ENCODE measurements around the gene UNK. TPM values are rescaled to one million over a fixed set of nuclear protein-coding genes. Genes with fewer than 3 reads are reported as not detected.

Gene UNK
- total RNA-seq, 4 donors from 2014 or later, result 19.4 to 38.9 (median 24.3) TPM

DNA sequence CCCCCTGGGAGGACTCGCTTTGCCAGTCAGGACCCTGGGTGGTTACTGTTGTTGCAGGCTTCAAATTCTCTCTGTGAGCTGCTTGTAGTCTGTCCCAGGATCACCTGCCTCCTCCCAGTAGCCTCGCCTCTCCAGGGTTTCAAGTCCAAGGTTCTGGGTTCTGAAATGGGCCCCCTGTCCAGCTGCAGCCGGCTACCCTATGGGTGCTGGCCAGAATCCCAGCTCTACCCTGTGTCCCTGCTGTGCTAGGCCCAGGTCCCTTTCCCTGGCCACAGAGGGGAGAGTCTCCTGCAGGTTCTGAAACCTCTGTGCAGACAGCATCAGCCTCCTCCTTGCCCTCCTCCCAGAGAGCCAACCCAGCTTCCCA lies 38.2 kb downstream of the UNK start:
- TF ChIP-seq, protein P1, sequence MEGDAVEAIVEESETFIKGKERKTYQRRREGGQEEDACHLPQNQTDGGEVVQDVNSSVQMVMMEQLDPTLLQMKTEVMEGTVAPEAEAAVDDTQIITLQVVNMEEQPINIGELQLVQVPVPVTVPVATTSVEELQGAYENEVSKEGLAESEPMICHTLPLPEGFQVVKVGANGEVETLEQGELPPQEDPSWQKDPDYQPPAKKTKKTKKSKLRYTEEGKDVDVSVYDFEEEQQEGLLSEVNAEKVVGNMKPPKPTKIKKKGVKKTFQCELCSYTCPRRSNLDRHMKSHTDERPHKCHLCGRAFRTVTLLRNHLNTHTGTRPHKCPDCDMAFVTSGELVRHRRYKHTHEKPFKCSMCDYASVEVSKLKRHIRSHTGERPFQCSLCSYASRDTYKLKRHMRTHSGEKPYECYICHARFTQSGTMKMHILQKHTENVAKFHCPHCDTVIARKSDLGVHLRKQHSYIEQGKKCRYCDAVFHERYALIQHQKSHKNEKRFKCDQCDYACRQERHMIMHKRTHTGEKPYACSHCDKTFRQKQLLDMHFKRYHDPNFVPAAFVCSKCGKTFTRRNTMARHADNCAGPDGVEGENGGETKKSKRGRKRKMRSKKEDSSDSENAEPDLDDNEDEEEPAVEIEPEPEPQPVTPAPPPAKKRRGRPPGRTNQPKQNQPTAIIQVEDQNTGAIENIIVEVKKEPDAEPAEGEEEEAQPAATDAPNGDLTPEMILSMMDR (IDR thresholded peaks at IDR 0.05), result no peak
- DNase-seq (ENCODE audit: low spot score) (no peak), ATAC-seq (ENCODE audit: low FRiP score) (no peak)

DNA sequence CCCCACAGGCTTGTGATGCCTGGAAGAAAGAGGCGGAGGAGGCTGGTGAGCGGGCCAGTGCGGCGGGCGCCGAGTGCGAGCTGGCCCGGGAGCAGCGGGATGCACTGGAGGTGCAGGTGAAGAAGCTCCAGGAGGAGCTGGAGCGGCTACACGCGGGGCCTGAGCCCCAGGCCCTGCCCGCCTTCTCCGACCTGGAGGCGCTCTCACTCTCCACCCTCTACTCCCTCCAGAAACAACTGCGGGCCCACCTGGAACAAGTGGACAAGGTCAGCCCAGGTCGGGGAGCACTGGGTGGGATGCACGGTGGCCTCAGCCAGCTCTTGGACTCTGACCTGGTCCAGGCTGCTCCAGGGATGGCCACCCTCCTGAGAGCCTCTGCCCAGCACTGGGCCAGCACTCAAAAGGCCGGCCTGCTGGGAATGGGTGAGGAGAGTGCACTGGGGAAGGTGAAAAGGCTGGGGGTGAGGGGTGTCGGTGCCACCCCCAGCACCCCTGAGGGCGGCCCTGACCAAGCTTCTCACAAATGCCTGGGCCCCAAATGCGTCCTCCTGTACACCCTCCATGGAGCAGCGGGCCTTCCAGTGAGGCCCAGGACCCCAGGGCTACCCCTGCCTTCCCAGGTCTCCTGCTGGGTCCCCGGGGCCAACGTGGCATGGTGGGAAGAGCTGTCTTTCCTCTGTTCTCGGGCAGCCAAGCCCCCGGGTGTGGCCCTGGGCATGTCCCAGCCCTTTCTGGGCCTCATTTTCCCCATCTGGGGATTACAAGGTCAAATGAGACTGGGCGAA lies 38.8 kb downstream of the UNK start:
- TF ChIP-seq, protein P1 (IDR thresholded peaks at IDR 0.05), result no peak
- no peak for DNase-seq (ENCODE audit: low spot score)
- ATAC-seq (ENCODE audit: low FRiP score), result no peak

DNA sequence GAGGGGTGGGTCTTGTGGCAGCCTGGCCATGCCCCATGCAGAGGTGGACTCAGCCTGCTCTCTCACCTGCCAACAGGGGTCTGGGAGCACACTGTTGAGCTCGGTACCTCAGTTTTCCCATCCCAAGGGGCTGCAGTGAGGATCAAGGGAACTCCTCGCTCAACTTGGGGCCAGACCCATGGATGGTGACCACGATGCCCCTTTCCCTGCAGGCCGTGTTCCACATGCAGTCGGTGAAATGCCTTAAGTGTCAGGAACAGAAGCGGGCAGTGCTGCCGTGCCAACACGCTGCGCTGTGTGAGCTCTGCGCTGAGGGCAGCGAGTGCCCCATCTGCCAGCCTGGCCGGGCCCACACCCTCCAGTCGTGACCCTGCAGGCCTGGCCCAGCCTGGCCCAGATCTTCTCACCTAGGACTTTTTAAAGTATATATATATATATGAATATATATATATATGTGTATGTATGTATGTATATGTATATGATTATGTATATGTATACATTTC lies 39.5 kb downstream of the UNK start:
- DNase-seq (ENCODE audit: low spot score) (no peak), ATAC-seq (ENCODE audit: low FRiP score) (no peak)
- TF ChIP-seq, protein P1 (IDR thresholded peaks at IDR 0.05), result no peak

DNA sequence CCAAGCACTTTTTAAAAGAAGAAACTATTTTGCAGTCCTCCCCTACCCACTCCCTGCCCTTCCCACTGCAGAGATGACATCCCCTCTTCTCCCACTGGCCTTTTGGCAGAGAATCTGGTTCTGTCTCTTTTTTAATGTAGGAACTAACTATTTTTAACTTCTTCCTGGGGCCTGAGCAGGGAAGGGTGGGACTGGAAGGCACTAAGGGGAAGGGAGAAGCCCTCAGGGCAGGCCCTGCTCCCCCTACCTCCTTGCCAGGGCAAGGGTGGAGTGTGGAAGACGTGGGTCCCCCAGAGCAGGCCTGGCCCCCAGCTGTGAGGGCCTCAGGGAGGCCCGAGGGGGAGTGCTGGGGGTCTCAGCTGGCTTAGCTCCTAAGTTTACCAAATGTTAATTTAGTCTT lies 40.1 kb downstream of the UNK start:
- ATAC-seq (ENCODE audit: low FRiP score) (no peak), DNase-seq (ENCODE audit: low spot score) (no peak)
- TF ChIP-seq, protein P1 (IDR thresholded peaks at IDR 0.05), result no peak

DNA sequence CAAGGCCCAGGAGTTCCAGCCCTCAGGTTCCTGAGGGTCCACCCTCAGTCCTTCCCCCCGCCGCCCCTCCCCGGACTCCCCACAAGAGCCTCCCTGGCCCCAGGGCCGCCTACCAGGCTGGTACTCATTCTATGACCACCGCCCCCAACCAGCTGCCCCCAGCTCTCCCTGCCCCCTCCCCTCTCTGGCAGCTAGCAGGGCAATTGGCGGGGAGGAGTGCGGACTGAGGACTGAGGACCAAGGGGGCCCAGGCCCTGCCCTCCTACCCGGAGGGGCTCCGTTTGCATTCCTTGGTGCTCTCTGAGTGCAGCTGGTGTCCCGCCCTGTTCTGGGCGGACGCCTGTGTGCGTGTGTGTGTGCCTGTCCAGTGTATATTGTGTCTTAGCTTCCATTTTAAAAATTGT lies 40.5 kb downstream of the UNK start:
- DNase-seq (ENCODE audit: low spot score) (no peak), ATAC-seq (ENCODE audit: low FRiP score) (no peak)
- TF ChIP-seq, protein P1 (IDR thresholded peaks at IDR 0.05), result no peak

DNA sequence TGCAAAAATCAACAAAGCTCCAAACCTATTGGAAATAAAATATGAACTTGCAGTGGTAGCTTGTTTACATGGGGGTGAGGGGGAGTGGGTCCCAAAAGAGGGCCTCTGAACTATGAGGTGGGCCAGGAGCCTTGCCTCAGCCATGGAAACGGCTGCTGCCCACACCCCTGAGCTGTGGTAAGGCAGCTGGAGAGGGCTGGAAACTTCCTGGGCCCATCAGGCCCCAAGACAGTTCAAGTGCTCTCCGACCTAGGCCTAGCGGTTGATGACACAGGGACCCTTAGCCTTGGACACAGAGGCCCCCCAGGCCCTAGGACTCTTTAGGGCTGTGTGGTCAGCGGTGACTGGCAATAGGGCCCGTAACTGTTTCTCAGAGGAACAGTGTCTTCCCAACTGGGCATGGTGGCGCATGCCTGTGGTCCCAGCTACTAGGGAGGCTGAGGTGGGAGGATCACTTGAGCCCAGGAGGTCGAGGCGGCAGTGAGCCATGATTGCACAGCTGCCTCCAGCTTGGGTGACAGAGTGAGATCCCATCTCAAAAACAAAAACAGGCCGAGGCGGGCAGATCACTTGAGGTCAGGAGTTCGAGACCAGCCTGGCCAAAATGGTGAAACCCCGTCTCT lies 41.3 kb downstream of the UNK start:
- ATAC-seq (ENCODE audit: low FRiP score) (no peak), DNase-seq (ENCODE audit: low spot score) (no peak)
- TF ChIP-seq, protein P1 (IDR thresholded peaks at IDR 0.05), result no peak

All from omental fat pad (tissue), 4 donors.